ENCODE results near the gene UROS. TPM values are rescaled to one million over a fixed set of nuclear protein-coding genes. Genes with fewer than 3 reads are reported as not detected.

UROS gene
- total RNA-seq (38.4 and 40.2 TPM in 2 replicates), polyA plus RNA-seq (42.0 and 52.6 TPM in 2 replicates), polyA minus RNA-seq (28.3 and 30.3 TPM in 2 replicates), Bru-seq, nascent RNA (percentile 61 among the genes with signal in this experiment), BruChase-seq, experiment 1, labeled RNA remaining after a 6-hour chase (percentile 57 among the genes with signal in this experiment), BruChase-seq, experiment 2, labeled RNA remaining after a 2-hour chase (percentile 63 among the genes with signal in this experiment)
- 30.2 and 33.9 TPM in 2 replicates for polyA plus RNA-seq (2011; cell fraction: cytosol; rRNA removed)
- 41.3 and 42.9 TPM in 2 replicates for polyA plus RNA-seq (2011; cell fraction: nucleus; rRNA removed)
- polyA plus RNA-seq (2012) = 42.1 and 53.1 TPM in 2 replicates
- polyA minus RNA-seq (2011; cell fraction: cytosol; rRNA and poly(A)+ RNA removed) = 36.2 TPM
- 23.9 and 25.1 TPM in 2 replicates for polyA minus RNA-seq (2011; cell fraction: nucleus; rRNA and poly(A)+ RNA removed)
- long read RNA-seq, transcript UROS-204 (10 exons, 1,342 nt) = major isoform, 74 of 139 reads
- long read RNA-seq, transcript UROS-202 (7 exons, 1,556 nt) = minor isoform, 13 of 139 reads
- long read RNA-seq, partial matches to known transcripts = 5 of 139 reads
- long read RNA-seq, other reads (novel, unspliced or antisense) = 46 of 139 reads

DNA sequence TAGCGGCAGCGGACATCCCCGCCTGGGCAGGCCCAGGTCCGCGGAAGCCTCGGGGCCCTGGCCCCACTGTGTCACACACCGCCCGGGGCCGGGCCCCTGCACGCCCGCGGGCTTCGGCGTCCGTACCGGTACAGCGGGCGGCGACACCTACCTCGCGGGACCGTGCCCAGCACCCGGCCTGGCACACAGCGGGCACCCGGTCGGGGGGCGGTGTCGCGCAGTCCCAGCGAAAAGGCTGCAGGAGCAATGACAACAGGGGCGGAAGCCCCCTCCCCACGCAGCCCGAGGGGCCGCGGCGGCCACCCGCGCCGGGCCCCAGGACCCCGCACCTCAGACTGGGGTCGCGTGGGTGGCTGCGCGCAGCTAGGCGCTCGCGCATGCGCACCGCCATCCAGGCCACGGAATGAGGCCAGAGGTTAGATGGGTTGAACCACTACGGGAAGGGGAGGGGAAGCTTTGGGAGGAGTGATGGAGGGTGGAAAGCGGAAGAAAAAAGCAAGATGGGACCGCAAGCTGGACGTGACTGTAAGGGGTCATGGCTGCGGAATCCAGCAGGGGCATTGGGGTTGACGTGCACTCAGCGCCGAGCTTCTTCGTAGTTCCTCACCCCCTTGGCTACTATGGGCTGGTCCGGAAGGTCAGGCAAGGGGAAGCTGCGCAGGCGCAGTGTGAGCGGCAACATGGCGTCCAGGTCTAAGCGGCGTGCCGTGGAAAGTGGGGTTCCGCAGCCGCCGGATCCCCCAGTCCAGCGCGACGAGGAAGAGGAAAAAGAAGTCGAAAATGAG is at the start of gene UROS, which contains the start of gene BCCIP:
Gene UROS, minus strand, starts transcription at position 381 of the 785 bp plus-strand sequence. CDS start 6,759 bp downstream, outside the sequence.
Gene BCCIP, plus strand, starts transcription at position 669 of the 785 bp plus-strand sequence. Its CDS starts 12 bp downstream, at position 681.
- H3K9me1 ChIP-seq (replicated peaks; ENCODE audit: control insufficient read depth, extremely low read depth, insufficient read depth, low read length) = no peaks in the 10 kb centered on the region
- ChIA-PET CTCF (no interaction called here), POLR2A (interaction anchor here (0.8 to 1.2 kb wide), 2 partner anchors 9 to 56 kb away, joined by 3 read pairs; no protein-coding TSS in a partner anchor)
- H3K27me3 ChIP-seq (ENCODE audit: control insufficient read depth in 2 of 2, insufficient read depth in 2 of 2, low read length in 2 of 2) = no peaks in the 10 kb centered on the region
- no peaks in the 10 kb centered on the region for H4K20me1 ChIP-seq (replicated peaks; ENCODE audit: control insufficient read depth, extremely low read depth, insufficient read depth, low read length)
- peaks cover 41% of the 10 kb centered on the region for H3K79me2 ChIP-seq (ENCODE audit: control insufficient read depth, insufficient read depth, low read length)
- H3K9ac ChIP-seq (replicated peaks; ENCODE audit: extremely low read depth, insufficient read depth, low read length) = peak within 1 kb of the TSS; percentile 87
- peak within 1 kb of the TSS; percentile 89 for H3K27ac ChIP-seq (ENCODE audit: insufficient read depth, low read depth, low read length)
- FAIRE-seq (peak; percentile 88), DNase-seq (ENCODE audit: low read depth, low spot score) (peak; percentile 90)
- dilution Hi-C loops (cut with MboI; ENCODE audit: extremely low pct_ligation_motif_present, low sequenced_read_pairs) = no loop called here
- intact Hi-C loops (cut with micrococcal nuclease) = loop anchor here (1.0 to 5.0 kb wide), 4 partner anchors 10 to 906 kb away; partner anchors contain the start of gene EDRF1
- peak within 1 kb of the TSS; percentile 82 for H2AFZ ChIP-seq (ENCODE audit: low read depth, low read length)
- TF ChIP-seq EZH2 (IDR thresholded peaks at IDR 0.05; ENCODE audit: borderline replicate concordance, low read depth, low read length, severe bottlenecking) = no peak
- TF ChIP-seq POLR2AphosphoS5 (IDR thresholded peaks at IDR 0.05; ENCODE audit: insufficient read depth, low read depth, low read length) = no peak
- H3K4me2 ChIP-seq (ENCODE audit: insufficient read depth, low read length) = peak within 1 kb of the TSS; percentile 97
- H3K4me1 ChIP-seq (ENCODE audit: control insufficient read depth, extremely low read depth, insufficient read depth, low read length) = peaks cover 18% of the 10 kb centered on the region
- peak within 1 kb of the TSS; percentile 78 to 83 (median 79) for H3K4me3 ChIP-seq (replicated peaks in 1 of 3; ENCODE audit: insufficient read depth in 1 of 3, low read depth in 1 of 3, low read length in 3 of 3)
- H3K36me3 ChIP-seq (ENCODE audit: control insufficient read depth in 2 of 2, extremely low read depth in 1 of 2, insufficient read depth in 2 of 2, low read length in 2 of 2) = peaks cover 3% of the 10 kb centered on the region in 2 experiments
- H3K9me3 ChIP-seq (replicated peaks; ENCODE audit: control insufficient read depth, insufficient read depth, low read length) = no peaks in the 10 kb centered on the region
- BruUV-seq (replicated peaks) = no TSS peak

DNA sequence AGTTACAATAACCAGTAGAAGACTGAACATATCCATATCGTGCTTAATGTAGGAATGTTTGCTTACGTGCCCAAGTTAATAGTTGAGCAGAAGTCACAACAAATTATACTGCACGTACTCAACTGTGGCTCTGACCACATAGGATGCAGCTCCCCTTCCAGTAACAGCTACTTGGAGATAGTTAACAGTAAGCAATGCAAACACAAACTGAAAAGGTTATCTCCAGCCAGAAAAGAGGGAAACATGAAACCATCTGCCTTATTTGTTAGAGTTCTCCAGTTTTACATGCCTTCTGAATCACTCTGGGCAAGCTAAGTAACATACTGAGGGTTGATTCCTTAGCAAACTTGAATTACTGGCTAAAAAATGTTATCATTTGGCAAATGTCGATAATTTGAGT is 48.3 kb upstream of the UROS start:
- no peak overlapping the region for H3K9ac ChIP-seq (replicated peaks; ENCODE audit: extremely low read depth, insufficient read depth, low read length)
- H3K79me2 ChIP-seq (ENCODE audit: control insufficient read depth, insufficient read depth, low read length) = no peaks in the 10 kb centered on the region
- H3K4me3 ChIP-seq (replicated peaks in 1 of 3; ENCODE audit: insufficient read depth in 1 of 3, low read depth in 1 of 3, low read length in 3 of 3) = no peak overlapping the region
- H3K27ac ChIP-seq (ENCODE audit: insufficient read depth, low read depth, low read length) = no peak overlapping the region
- H3K9me3 ChIP-seq (replicated peaks; ENCODE audit: control insufficient read depth, insufficient read depth, low read length) = no peaks in the 10 kb centered on the region
- ChIA-PET CTCF (interaction anchor here (1.4 kb wide), 1 partner anchor 11 kb away, joined by 7 read pairs; no protein-coding TSS in a partner anchor), POLR2A (no interaction called here)
- no peaks in the 10 kb centered on the region for H4K20me1 ChIP-seq (replicated peaks; ENCODE audit: control insufficient read depth, extremely low read depth, insufficient read depth, low read length)
- DNase-seq (ENCODE audit: low read depth, low spot score) = no peak
- no peaks in the 10 kb centered on the region for H3K9me1 ChIP-seq (replicated peaks; ENCODE audit: control insufficient read depth, extremely low read depth, insufficient read depth, low read length)
- TF ChIP-seq POLR2AphosphoS5 (IDR thresholded peaks at IDR 0.05; ENCODE audit: insufficient read depth, low read depth, low read length) (no peak), FOS (IDR thresholded peaks at IDR 0.05; ENCODE audit: borderline replicate concordance, insufficient read depth, low read length) (no peak), JUN (IDR thresholded peaks at IDR 0.05; ENCODE audit: borderline replicate concordance, insufficient read depth, insufficient read length, low read depth) (no peak), POLR2A (IDR thresholded peaks at IDR 0.05; ENCODE audit: low read depth, low read length) (no peak), EZH2 (IDR thresholded peaks at IDR 0.05; ENCODE audit: borderline replicate concordance, low read depth, low read length, severe bottlenecking) (no peak)
- TF ChIP-seq, protein P1, sequence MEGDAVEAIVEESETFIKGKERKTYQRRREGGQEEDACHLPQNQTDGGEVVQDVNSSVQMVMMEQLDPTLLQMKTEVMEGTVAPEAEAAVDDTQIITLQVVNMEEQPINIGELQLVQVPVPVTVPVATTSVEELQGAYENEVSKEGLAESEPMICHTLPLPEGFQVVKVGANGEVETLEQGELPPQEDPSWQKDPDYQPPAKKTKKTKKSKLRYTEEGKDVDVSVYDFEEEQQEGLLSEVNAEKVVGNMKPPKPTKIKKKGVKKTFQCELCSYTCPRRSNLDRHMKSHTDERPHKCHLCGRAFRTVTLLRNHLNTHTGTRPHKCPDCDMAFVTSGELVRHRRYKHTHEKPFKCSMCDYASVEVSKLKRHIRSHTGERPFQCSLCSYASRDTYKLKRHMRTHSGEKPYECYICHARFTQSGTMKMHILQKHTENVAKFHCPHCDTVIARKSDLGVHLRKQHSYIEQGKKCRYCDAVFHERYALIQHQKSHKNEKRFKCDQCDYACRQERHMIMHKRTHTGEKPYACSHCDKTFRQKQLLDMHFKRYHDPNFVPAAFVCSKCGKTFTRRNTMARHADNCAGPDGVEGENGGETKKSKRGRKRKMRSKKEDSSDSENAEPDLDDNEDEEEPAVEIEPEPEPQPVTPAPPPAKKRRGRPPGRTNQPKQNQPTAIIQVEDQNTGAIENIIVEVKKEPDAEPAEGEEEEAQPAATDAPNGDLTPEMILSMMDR (IDR thresholded peaks at IDR 0.05; ENCODE audit: extremely low read depth in 1 of 2, insufficient read depth in 1 of 2, low read depth in 1 of 2, low read length in 2 of 2) = no peak
- TF ChIP-seq, protein P2, sequence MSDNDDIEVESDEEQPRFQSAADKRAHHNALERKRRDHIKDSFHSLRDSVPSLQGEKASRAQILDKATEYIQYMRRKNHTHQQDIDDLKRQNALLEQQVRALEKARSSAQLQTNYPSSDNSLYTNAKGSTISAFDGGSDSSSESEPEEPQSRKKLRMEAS (IDR thresholded peaks at IDR 0.05; ENCODE audit: insufficient read depth, insufficient read length) = no peak
- no peaks in the 10 kb centered on the region for H3K4me1 ChIP-seq (ENCODE audit: control insufficient read depth, extremely low read depth, insufficient read depth, low read length)
- intact Hi-C loops (cut with micrococcal nuclease) (no loop called here), dilution Hi-C loops (cut with MboI; ENCODE audit: extremely low pct_ligation_motif_present, low sequenced_read_pairs) (no loop called here)
- H2AFZ ChIP-seq (ENCODE audit: low read depth, low read length) = no peak overlapping the region
- no TSS peak for BruUV-seq (replicated peaks)
- H3K27me3 ChIP-seq (ENCODE audit: control insufficient read depth in 2 of 2, insufficient read depth in 2 of 2, low read length in 2 of 2) = no peaks in the 10 kb centered on the region
- H3K4me2 ChIP-seq (ENCODE audit: insufficient read depth, low read length) = no peak overlapping the region
- peaks cover 0 to 5% of the 10 kb centered on the region in 2 experiments for H3K36me3 ChIP-seq (ENCODE audit: control insufficient read depth in 2 of 2, extremely low read depth in 1 of 2, insufficient read depth in 2 of 2, low read length in 2 of 2)
- no peak for FAIRE-seq

Measured in endothelial cell of umbilical vein (primary cell).